Upper lobe of left lung (tissue), 4 donors: Measurements from ENCODE around the gene CANX.

Experiments
- CTCF ChIP-seq, 6 experiments: fragments of 450-650 bp in 4 of 6; fragments of 200-600 bp in 2 of 6; sonication (generic) in 2 of 6; IDR thresholded peaks; one replicate each; pipeline ENCODE4 v1.5.1; 2016 to 2019; ENCODE audit warnings: antibody characterized with exemption in 6 of 6
- POLR2AphosphoS5 ChIP-seq, 2 donors: sonication (generic); formaldehyde crosslinking; IDR thresholded peaks; one replicate each; pipeline ENCODE4 v1.5.1; 2017; ENCODE audit warnings: antibody characterized with exemption in 2 of 2

- TF ChIP-seq POLR2AphosphoS5 (IDR thresholded peaks at IDR 0.05) (no peak), CTCF (IDR thresholded peaks at IDR 0.05) (no peak)
Measured at GRCh38 chr5:179771311-179771895, 72.6 kb downstream of the CANX start.
